GM21825 (cell line): ENCODE data around the gene COBLL1.
"Not testable (repeated sequence)": the region's sequence is repeated elsewhere in the genome, so short reads cannot be mapped to it uniquely, and the experiment has no call there.

Experiments
- ATAC-seq: cut with Tn5 transposase; IDR thresholded peaks from one replicate; pipeline ENCODE4 v1.9.1; 2021; ENCODE audit warnings: mild to moderate bottlenecking, moderate library complexity; ENCODE audit not compliant: unreplicated experiment

The COBLL1 gene

DNA sequence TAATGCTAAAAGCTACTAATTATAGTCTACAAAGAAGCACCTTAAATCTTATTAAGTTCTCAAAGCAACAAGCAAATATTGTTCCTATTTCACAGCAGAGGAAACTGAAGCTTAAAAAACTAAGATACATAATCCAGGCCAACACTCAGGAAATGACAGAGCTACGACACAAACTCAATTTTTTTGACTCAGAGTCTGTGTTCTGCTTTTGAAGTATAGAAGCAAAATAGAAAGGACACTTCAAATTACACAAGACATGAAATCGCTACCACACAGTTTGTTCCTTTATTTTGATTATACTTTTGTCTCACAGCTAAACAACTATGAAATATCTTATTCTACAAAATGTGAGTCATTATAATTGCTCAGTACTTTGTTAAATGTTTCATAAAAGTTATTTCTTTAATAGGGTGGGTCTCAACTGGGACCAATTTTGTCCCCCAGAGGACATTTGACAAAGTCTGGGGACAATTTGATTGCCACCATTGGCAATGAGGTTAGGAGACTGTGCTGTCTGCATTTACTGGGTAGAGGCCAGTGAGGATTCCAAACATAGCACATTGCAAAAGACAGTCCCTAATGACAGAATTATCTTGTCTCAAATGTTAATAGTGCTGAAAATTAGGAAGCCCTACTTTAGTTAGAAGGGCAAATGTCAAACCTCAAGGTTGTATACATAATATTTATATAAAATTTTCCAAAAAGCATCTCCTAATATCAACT lies 118.8 kb downstream of the COBLL1 start:
- ATAC-seq, result no peak

DNA sequence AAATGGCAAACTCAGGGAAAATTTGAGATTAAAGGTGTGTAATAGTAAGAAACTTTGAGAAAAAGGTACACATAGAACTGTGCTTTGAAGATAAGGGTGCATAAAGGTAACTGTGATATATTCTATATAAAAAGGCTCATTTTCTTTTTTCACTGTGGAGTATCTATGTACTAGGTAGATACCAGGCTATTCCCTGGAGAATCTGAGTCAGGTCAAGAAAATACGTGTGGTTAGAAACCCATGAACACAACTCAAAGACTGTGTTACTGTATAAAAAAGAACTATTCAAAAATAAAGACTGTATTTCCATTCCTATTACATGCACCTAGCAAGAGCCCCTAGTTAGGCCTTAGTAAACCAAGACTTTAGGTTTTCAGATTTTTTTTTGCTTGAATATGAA lies 120.2 kb downstream of the COBLL1 start:
- no peak for ATAC-seq

- no peak for ATAC-seq
Measured at GRCh38 chr2:164719996-164720941, 121.4 kb downstream of the COBLL1 start.

- no peak for ATAC-seq
Measured at GRCh38 chr2:164717000-164717803, 124.4 kb downstream of the COBLL1 start.

DNA sequence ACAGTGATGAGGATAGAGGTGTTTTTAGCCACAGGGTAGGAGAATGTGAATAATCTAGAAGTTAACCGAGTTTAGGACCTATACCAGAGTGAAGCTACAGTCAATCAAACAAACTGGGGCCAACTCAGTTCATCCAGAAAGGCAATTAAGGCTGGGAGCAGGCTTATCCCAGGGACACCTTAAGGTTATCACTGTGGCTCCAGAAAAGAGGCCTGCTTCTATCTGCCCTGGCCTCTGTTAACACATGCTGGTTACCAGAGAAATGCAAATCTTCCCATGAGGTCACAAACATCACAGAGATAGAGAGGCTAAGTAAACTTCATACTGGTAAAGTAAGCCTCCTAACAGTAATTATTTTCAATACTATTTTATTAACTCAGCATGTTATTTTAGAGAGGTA lies 127.2 kb downstream of the COBLL1 start:
- no peak for ATAC-seq

GRCh38 chr2:164711766-164712138 lies 129.9 kb downstream of the COBLL1 start:
- no peak for ATAC-seq

- no peak for ATAC-seq
Measured at GRCh38 chr2:164710837-164711765, 130.5 kb downstream of the COBLL1 start.

DNA sequence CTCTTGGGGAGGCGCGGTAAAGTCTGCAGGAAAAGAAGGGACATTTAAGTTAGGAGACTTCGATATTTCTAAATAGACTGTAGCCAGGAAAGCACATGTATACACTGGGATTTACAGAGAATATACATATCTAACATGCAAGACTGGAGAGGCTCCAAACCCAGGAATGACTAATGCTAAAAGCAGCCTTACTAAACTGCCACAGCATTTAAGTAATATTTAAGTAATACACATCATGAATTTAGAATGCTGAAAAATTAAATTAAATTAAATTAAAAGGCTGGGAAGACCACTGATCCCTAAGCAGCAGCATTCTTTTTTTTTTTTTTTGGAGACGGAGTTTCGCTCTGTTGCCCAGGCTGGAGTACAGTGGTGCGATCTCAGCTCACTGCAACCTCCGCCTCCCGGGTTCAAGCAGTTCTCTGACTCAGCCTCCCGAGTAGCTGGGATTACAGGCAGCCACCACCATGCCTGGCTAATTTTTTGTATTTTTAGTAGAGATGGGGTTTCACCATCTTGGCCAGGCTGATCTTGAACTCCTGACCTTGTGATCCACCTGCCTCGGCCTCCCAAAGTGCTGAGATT lies 131.3 kb downstream of the COBLL1 start:
- not testable (repeated sequence) for ATAC-seq

GRCh38 chr2:164706522-164706921 lies 135.1 kb downstream of the COBLL1 start:
- no peak for ATAC-seq

DNA sequence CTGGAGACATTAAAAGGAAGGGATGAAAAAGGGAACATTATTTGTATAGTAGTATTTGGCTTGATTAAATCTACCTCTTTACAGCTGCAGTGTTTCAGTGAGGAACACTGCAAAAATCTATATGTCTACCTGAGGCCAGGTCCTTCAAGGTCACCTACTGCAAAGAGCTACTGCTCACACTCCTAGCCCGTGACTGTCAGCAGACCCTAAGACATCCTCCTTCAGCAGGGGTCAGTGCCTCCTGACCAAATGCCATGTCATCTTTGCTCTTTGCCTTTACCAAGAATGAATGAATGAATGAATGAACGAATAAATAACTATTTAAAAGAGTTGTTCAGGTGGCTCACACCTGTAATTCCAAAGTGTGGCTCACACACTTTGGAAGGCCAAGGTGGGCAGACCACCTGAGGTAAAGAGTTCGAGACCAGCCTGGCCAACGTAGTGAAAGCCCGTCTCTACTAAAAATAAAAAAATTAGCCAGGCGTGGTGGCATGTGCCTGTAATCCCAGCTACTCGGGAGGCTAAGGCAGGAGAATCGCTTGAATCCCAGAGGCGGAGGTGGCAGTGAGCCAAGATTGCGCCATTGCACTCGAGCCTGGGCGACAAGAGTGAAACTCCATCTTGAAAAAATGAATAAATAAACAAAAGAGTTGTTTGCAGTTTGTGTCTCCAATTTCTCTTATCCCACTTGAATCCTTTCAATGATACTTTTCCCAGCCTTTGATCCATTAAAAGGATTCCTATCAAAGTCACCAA lies 136.0 kb downstream of the COBLL1 start:
- ATAC-seq, result no peak

DNA sequence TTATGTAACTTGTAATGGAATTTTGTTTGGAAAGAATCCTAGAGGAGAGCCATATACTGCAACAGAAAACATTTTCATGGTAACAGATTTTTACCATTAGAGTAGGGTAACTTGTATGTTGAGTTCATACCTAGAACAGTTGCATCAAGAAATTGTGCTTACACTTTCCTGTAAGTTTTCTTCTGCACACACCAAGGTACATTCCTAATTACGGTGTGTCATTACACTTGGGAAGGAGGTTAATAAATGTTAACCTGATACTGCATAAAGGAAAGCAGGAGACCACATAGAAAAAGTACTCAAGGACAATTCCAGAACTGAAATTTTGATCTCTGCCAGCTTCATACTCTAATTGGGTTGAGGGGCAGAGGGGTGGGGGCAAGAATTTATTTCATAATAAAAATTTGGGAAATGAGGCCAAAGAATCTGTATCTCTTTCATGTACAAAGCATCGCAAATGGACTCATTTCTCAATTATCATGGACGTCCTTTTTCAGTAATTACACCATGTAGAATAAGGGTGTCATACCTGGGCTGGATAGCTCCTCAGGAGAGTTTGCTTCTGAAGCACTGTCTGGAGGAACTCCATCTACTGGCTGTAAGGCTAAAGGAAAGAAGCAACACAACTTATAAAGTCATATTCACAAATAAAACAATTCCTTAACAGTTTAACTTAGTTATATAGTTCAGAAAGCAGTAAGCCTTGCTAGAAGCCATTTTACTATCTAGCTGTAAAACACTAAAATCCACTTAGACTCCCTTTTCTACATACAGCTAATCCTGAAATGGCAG lies 137.5 kb downstream of the COBLL1 start:
- ATAC-seq, result no peak

GRCh38 chr2:164701565-164701964 lies 140.1 kb downstream of the COBLL1 start:
- ATAC-seq, result no peak

GRCh38 chr2:164700390-164700789 lies 141.2 kb downstream of the COBLL1 start:
- ATAC-seq, result no peak

DNA sequence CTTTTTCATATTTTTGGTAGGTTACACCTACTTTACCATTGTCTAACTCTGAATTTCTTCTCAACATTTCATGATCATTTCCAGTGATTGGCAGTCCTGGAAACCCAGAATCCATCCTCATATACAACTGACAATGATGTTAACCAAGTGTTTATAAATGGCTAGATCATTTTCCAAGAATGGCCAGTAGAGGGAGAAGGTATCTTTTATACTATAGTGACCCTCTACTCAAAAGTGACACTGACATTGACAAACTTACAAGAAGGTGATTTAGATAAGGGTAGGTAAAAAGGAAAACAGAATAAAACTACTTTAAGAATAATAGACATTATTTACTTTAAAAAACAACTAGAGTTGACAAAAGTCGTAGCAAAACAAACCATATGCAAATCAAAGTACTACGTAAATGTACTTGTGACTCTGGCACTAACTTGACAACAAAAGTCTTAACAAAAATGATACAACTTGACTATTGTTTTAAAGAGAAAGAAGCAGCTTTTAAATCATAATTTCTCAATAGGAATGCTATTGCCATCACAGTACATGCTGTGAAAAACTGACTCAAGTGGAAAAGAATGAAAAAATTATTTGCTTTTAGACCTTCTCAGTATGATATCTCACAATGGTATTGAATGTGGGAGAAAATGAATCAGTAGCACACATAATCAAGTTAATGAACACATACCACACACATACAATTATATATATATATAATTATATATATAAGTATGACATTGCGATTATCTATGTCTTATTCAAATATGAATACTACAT lies 143.7 kb downstream of the COBLL1 start:
- ATAC-seq, result no peak

DNA sequence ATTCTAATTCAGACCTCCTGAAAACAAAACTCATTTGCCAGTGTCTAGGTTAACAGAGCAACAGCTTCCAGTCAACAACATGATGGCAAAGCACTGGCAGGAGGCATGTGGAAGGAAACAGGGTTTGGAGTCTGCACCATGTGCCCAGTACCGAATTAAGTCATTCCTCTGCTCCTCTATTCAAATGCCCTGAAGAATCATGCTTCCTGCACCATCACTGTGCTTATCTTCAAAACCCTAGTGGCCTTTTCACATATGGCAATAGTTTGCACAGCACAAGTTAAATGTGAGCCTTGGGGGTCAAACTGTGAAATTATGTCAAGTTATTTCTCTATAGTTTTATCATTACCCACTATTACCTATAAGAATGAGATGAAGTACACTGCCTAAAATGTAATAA lies 145.0 kb downstream of the COBLL1 start:
- no peak for ATAC-seq

DNA sequence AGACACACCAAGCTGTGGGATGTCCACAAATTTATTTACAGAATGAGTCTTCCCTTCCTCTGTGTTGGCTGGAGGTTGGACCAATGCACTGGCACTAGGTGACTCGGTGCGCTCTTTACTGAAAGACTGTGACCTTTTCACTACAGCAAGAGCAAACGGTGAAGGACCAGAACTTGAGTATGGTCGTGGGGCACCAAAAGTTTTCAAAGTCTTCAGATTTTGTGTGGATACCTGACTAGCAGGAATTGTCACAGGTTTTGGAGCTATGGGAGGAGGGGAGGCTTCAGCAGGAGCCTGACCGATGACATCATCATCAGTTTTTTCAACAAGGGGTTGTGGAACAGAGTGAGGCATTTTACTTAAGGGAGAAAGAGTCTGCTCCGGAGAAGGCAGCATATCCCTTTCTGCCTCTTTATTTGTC lies 147.3 kb downstream of the COBLL1 start:
- no peak for ATAC-seq

DNA sequence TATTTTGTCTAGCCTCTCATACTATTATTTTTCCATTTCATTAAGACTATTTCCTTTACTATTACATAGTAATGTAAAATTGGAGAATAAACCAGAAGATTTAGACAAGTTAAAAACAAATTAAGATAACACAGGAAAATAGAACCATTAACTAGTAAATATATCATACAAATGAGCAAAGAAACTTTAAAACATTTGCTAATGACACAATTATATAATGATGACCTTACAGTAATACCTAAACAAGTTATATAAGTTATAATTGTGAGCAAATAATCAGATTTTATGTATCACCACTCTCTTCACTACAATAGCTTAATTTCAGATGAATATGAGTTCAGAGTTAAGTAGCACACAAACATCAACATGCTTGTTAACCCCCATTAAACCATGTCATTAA lies 147.8 kb downstream of the COBLL1 start:
- ATAC-seq, result no peak

DNA sequence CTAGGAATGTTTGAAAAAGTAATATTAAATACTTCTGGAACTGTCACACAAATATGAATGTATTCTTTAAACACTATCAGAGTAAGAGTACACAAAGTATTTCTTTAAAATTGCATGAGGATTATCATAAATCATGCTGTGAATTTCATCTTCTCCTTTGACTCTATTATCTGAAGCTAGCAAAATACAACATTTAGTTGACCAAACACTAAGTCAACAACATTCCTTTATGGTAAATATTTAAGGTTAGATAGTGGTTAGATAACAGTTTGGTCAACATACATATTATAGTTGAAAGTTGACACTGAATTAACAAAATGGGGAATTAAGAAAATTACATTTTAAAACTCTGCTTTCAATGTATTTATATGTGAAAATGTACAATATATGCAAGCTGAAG lies 148.2 kb downstream of the COBLL1 start:
- ATAC-seq, result no peak
